GM06990 (cell line): Measurements from ENCODE around the gene SGO2.

Experiments used
- DNase-seq: peaks from one replicate; pipeline ENCODE4 v3.0.0-alpha.2; 2011; ENCODE audit not compliant: insufficient read length; ENCODE audit errors: extremely low read depth
- H3K27me3 ChIP-seq: replicated peaks from 2 replicates; pipeline ENCODE4 v1.6.0; 2011; ENCODE audit warnings: low read length; ENCODE audit not compliant: control insufficient read depth, insufficient read depth
- H3K36me3 ChIP-seq: 2 replicates; pipeline ENCODE4 v1.5.1; 2011; ENCODE audit warnings: low read length; ENCODE audit not compliant: control insufficient read depth, insufficient read depth
- H3K4me3 ChIP-seq: replicated peaks from 2 replicates; pipeline ENCODE4 v1.5.1; 2011; ENCODE audit warnings: low read depth, mild to moderate bottlenecking, control low read depth, low read length
- CTCF ChIP-seq: IDR thresholded peaks from 2 replicates; pipeline ENCODE4 v1.5.1; 2011; ENCODE audit warnings: low read length, control low read depth, mild to moderate bottlenecking, inconsistent platforms; ENCODE audit not compliant: insufficient read depth, poor library complexity, severe bottlenecking

Gene SGO2

GRCh38 chr2:200525882-200526651, at the start of gene SGO2:
TSS of gene SGO2 (plus strand) at chr2:200526207. CDS start at chr2:200532976, 6,769 bp downstream.
- no peak for TF ChIP-seq CTCF
- Histone ChIP-seq H3K27me3 (no peaks in the 10 kb centered on the region), H3K36me3 (no peaks in the 10 kb centered on the region), H3K4me3 (peak within 1 kb of the TSS; percentile 70)
- peak; percentile 97 for DNase-seq

- Histone ChIP-seq H3K36me3 (no peaks in the 10 kb centered on the region), H3K27me3 (no peaks in the 10 kb centered on the region), H3K4me3 (no peak overlapping the region)
- no peak for TF ChIP-seq CTCF
- DNase-seq: no peak
Observed at GRCh38 chr2:200476836-200477235, 49.2 kb upstream of the SGO2 start.

DNA sequence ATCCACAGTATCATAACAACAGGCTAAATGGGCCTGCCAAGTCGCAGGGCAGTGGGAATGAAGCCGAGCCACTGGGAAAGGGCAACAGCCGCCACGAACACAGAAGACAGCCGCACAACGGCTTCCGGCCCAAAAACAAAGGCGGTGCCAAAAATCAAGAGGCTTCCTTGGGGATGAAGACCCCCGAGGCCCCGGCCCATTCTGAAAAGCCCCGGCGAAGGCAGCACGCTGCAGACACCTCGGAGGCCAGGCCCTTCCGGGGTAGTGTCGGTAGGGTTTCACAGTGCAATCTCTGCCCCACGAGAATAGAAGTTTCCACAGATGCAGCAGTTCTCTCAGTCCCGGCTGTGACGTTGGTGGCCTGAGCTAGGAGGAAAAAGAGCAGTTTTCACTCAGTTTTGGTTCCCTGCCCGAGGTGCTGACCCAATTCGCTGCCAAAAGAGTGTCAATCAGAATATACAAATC, 48.3 kb upstream of the SGO2 start:
- Histone ChIP-seq H3K27me3 (no peaks in the 10 kb centered on the region), H3K4me3 (no peak overlapping the region), H3K36me3 (no peaks in the 10 kb centered on the region)
- no peak for TF ChIP-seq CTCF
- no peak for DNase-seq

DNA sequence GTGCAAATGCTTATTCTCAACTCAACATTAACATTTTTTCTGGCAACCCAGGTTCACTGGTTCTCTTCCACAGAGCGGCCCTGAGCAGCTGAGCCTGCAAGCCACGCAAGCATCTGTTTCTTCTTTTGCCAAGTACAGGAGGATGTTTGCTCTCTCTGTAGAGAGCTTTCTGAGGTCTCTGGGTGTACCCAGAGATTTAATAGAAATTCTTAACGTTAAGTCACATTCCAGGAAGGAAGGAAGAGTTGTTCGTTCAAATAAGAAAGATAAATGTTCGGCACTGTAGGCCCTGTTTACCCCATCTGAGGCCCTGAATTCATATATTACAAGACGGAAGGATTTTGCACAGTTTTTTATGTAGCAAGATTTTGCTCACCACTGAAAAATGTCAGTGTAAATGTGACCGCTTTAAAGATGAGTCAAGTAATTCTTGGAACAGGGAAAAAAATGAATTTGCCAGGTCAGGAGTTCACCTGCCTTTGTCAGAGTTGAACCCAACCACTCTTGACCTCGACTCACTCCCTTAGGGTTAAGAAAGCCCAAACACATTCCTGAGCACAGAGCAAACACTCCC, 46.2 kb upstream of the SGO2 start:
- DNase-seq: no peak
- H3K27me3 ChIP-seq: no peaks in the 10 kb centered on the region
- no peak overlapping the region for H3K4me3 ChIP-seq
- no peak for TF ChIP-seq CTCF
- no peaks in the 10 kb centered on the region for H3K36me3 ChIP-seq

- Histone ChIP-seq H3K36me3 (no peaks in the 10 kb centered on the region), H3K4me3 (no peak overlapping the region)
Observed at GRCh38 chr2:200482194-200482593, 43.8 kb upstream of the SGO2 start.

More at GRCh38 chr2:200482194-200482593, 43.8 kb upstream of the SGO2 start:
- H3K27me3 ChIP-seq: no peaks in the 10 kb centered on the region
- no peak for TF ChIP-seq CTCF
- DNase-seq: no peak
